ENCODE results near the gene LITAF.
"Not testable (repeated sequence)": the region's sequence is repeated elsewhere in the genome, so short reads cannot be mapped to it uniquely, and the experiment has no call there.

LITAF gene

GRCh38 chr16:11620243-11621003, 33.7 kb upstream of the LITAF start:
- no peak for DNase-seq (ENCODE audit: low spot score)

- no peak for DNase-seq (ENCODE audit: low spot score)
Observed at GRCh38 chr16:11619327-11619851, 32.7 kb upstream of the LITAF start.

- DNase-seq (ENCODE audit: low spot score): no peak
Observed at GRCh38 chr16:11618107-11618717, 31.5 kb upstream of the LITAF start.

GRCh38 chr16:11615748-11616447, 29.2 kb upstream of the LITAF start:
- DNase-seq (ENCODE audit: low spot score): no peak

- no peak for DNase-seq (ENCODE audit: low spot score)
Observed at GRCh38 chr16:11614587-11615175, 28.0 kb upstream of the LITAF start.

- no peak for DNase-seq (ENCODE audit: low spot score)
Observed at GRCh38 chr16:11613381-11614303, 26.9 kb upstream of the LITAF start.

- no peak for DNase-seq (ENCODE audit: low spot score)
Observed at GRCh38 chr16:11612665-11613025, 25.9 kb upstream of the LITAF start.

- no peak for DNase-seq (ENCODE audit: low spot score)
Observed at GRCh38 chr16:11611871-11612664, 25.3 kb upstream of the LITAF start.

- DNase-seq (ENCODE audit: low spot score): no peak
Observed at GRCh38 chr16:11610580-11610979, 23.9 kb upstream of the LITAF start.

GRCh38 chr16:11610121-11610505, 23.4 kb upstream of the LITAF start:
- no peak for DNase-seq (ENCODE audit: low spot score)

- DNase-seq (ENCODE audit: low spot score): no peak
Observed at GRCh38 chr16:11609474-11610120, 22.9 kb upstream of the LITAF start.

- no peak for DNase-seq (ENCODE audit: low spot score)
Observed at GRCh38 chr16:11605891-11606290, 19.2 kb upstream of the LITAF start.

- no peak for DNase-seq (ENCODE audit: low spot score)
Observed at GRCh38 chr16:11605564-11605886, 18.8 kb upstream of the LITAF start.

- DNase-seq (ENCODE audit: low spot score): peak; percentile 70
Observed at GRCh38 chr16:11604783-11605563, 18.3 kb upstream of the LITAF start.

- not testable (repeated sequence) for DNase-seq (ENCODE audit: low spot score)
Observed at GRCh38 chr16:11604296-11604695, 17.6 kb upstream of the LITAF start.

GRCh38 chr16:11603331-11603750, 16.6 kb upstream of the LITAF start:
- DNase-seq (ENCODE audit: low spot score): no peak

- DNase-seq (ENCODE audit: low spot score): no peak
Observed at GRCh38 chr16:11602321-11602720, 15.6 kb upstream of the LITAF start.

- DNase-seq (ENCODE audit: low spot score): no peak
Observed at GRCh38 chr16:11601911-11602310, 15.2 kb upstream of the LITAF start.

- DNase-seq (ENCODE audit: low spot score): no peak
Observed at GRCh38 chr16:11601425-11601824, 14.7 kb upstream of the LITAF start.

- no peak for DNase-seq (ENCODE audit: low spot score)
Observed at GRCh38 chr16:11599579-11599978, 12.9 kb upstream of the LITAF start.
